HepG2 (cell line): ENCODE data around the gene RAE1. TPM values are rescaled to one million over a fixed set of nuclear protein-coding genes. Genes with fewer than 3 reads are reported as not detected.

Source experiments
- DNMT1 ChIP-seq: sonication (generic); formaldehyde crosslinking; IDR thresholded peaks from 2 replicates; pipeline ENCODE4 v1.5.1; 2020; ENCODE audit warnings: mild to moderate bottlenecking, missing genetic modification reagents
- ELF4 ChIP-seq: sonication (generic); formaldehyde crosslinking; IDR thresholded peaks from 2 replicates; pipeline ENCODE4 v1.5.0; 2020; ENCODE audit warnings: missing genetic modification reagents, mild to moderate bottlenecking, moderate library complexity, borderline replicate concordance
- ETV5 ChIP-seq: IDR thresholded peaks from 2 replicates; pipeline ENCODE4 v1.6.1; 2018; ENCODE audit warnings: missing biosample characterization, missing genetic modification reagents, inconsistent platforms, borderline replicate concordance
- GMEB1 ChIP-seq: sonication (generic); formaldehyde crosslinking; IDR thresholded peaks from 2 replicates; pipeline ENCODE4 v1.5.1; 2020; ENCODE audit warnings: missing genetic modification reagents, mild to moderate bottlenecking, borderline replicate concordance
- HNF4A ChIP-seq: sonication (generic); formaldehyde crosslinking; IDR thresholded peaks from 2 replicates; pipeline ENCODE4 v1.4.0; 2020; ENCODE audit warnings: missing genetic modification reagents
- MAFK ChIP-seq, 2 experiments: IDR thresholded peaks in 1 of 2; conservative IDR thresholded peaks in 1 of 2; 2 replicates each; pipeline ENCODE4 v1.6.1; 2011; ENCODE audit warnings: improper control_type of control experiment in 2 of 2, low read length in 2 of 2
- NFIB ChIP-seq: sonication (generic); formaldehyde crosslinking; IDR thresholded peaks from 2 replicates; pipeline ENCODE4 v1.9.0; 2021; ENCODE audit warnings: missing genetic modification reagents, mild to moderate bottlenecking, borderline replicate concordance
- PRDM4 ChIP-seq: sonication (generic); formaldehyde crosslinking; IDR thresholded peaks from 2 replicates; pipeline ENCODE4 v1.9.0; 2021; ENCODE audit warnings: missing genetic modification reagents, borderline replicate concordance
- RAD51 ChIP-seq: fragments of 450-650 bp; IDR thresholded peaks from 2 replicates; pipeline ENCODE4 v1.6.1; 2016; ENCODE audit warnings: borderline replicate concordance
- RFXANK ChIP-seq: IDR thresholded peaks from 2 replicates; pipeline ENCODE4 v1.6.1; 2016
- RFXAP ChIP-seq: sonication (generic); formaldehyde crosslinking; IDR thresholded peaks from 2 replicates; pipeline ENCODE4 v1.4.0; 2020; ENCODE audit warnings: missing genetic modification reagents, borderline replicate concordance
- TCF12 ChIP-seq, 2 experiments: fragments of 450-650 bp in 1 of 2; sonication (generic) in 1 of 2; formaldehyde crosslinking in 1 of 2; IDR thresholded peaks; 2 replicates each; pipeline versions ENCODE4 v1.6.1 to v1.8.0; 2017 to 2022; ENCODE audit warnings: antibody characterized with exemption in 1 of 2, mild to moderate bottlenecking in 1 of 2, missing genetic modification reagents in 1 of 2, moderate library complexity in 1 of 2
- XBP1 ChIP-seq: sonication (generic); formaldehyde crosslinking; IDR thresholded peaks from 2 replicates; pipeline ENCODE4 v1.5.0; 2020; ENCODE audit warnings: missing genetic modification reagents
- ZBTB49 ChIP-seq: sonication (generic); formaldehyde crosslinking; IDR thresholded peaks from 2 replicates; pipeline ENCODE4 v1.4.0; 2020; ENCODE audit warnings: missing genetic modification reagents, borderline replicate concordance
- ZNF160 ChIP-seq: sonication (generic); formaldehyde crosslinking; IDR thresholded peaks from 2 replicates; pipeline ENCODE4 v1.8.0; 2022; ENCODE audit warnings: mild to moderate bottlenecking, inconsistent platforms, missing genetic modification reagents
- ZNF34 ChIP-seq: sonication (generic); formaldehyde crosslinking; IDR thresholded peaks from 2 replicates; pipeline ENCODE4 v1.4.0; 2020; ENCODE audit warnings: mild to moderate bottlenecking, missing genetic modification reagents, borderline replicate concordance
- polyA plus RNA-seq, 8 experiments: library from polyadenylated mRNA; depleted of rRNA in 3 of 8; stranded (reverse) in 7 of 8; unstranded in 1 of 8; fragments of >200 nt; fragmentation: Illumina TruSeq in 4 of 8; extraction: Trizol in 4 of 8; gene quantifications; 2 replicates each; pipeline versions ENCODE4 v1.2.1 to v1.2.3, GENCODE V29; 2011 to 2016; ENCODE audit warnings: low read depth in 4 of 8, missing spikeins in 1 of 8, mixed read lengths in 1 of 8; ENCODE audit not compliant: insufficient read depth in 1 of 8
- total RNA-seq, 5 experiments: library from RNA; depleted of rRNA; stranded (reverse); fragments of >200 nt; fragmentation: Illumina TruSeq; extraction: Trizol; gene quantifications; 2 replicates each; pipeline ENCODE4 v1.2.3, GENCODE V29; 2016; ENCODE audit warnings: low read depth in 1 of 5
- TF ChIP-seq, protein P1 (sequence below): sonication (generic); formaldehyde crosslinking; conservative IDR thresholded peaks from 2 replicates; pipeline ENCODE4 v1.8.0; 2022; ENCODE audit warnings: low read depth, missing genetic modification reagents
- TF ChIP-seq, protein P2 (sequence below): sonication (generic); formaldehyde crosslinking; conservative IDR thresholded peaks from 2 replicates; pipeline ENCODE4 v1.4.0; 2020; ENCODE audit warnings: missing genetic modification reagents

Gene RAE1
- total and polyA plus RNA-seq, 2 of the 13 experiments (the other 11 are each of a cell fraction or from before 2014, with no cell fraction given), result 36.1 to 72.9 TPM

GRCh38 chr20:57390604-57391438 lies 39.8 kb downstream of the RAE1 start, which contains the start of gene RBM38 (continued):
- no peak for TF ChIP-seq DNMT1 (CRISPR knock-in tag)
- TF ChIP-seq MAFK (conservative IDR thresholded peaks at IDR 0.05 in 1 of 2, IDR thresholded peaks at IDR 0.05 in 1 of 2; ENCODE audit: low read length in 2 of 2), result no peak
- no peak for TF ChIP-seq NFIB (CRISPR knock-in tag)
- TF ChIP-seq GMEB1 (CRISPR knock-in tag), result no peak; the same call in 1 of the 2 replicates
- TF ChIP-seq, protein P1, sequence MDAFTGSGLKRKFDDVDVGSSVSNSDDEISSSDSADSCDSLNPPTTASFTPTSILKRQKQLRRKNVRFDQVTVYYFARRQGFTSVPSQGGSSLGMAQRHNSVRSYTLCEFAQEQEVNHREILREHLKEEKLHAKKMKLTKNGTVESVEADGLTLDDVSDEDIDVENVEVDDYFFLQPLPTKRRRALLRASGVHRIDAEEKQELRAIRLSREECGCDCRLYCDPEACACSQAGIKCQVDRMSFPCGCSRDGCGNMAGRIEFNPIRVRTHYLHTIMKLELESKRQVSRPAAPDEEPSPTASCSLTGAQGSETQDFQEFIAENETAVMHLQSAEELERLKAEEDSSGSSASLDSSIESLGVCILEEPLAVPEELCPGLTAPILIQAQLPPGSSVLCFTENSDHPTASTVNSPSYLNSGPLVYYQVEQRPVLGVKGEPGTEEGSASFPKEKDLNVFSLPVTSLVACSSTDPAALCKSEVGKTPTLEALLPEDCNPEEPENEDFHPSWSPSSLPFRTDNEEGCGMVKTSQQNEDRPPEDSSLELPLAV (CRISPR knock-in tag), result no peak
- no peak for TF ChIP-seq ZNF34 (CRISPR knock-in tag)
- TF ChIP-seq ELF4 (CRISPR knock-in tag), result no peak
- no peak for TF ChIP-seq RAD51
- TF ChIP-seq, protein P2, sequence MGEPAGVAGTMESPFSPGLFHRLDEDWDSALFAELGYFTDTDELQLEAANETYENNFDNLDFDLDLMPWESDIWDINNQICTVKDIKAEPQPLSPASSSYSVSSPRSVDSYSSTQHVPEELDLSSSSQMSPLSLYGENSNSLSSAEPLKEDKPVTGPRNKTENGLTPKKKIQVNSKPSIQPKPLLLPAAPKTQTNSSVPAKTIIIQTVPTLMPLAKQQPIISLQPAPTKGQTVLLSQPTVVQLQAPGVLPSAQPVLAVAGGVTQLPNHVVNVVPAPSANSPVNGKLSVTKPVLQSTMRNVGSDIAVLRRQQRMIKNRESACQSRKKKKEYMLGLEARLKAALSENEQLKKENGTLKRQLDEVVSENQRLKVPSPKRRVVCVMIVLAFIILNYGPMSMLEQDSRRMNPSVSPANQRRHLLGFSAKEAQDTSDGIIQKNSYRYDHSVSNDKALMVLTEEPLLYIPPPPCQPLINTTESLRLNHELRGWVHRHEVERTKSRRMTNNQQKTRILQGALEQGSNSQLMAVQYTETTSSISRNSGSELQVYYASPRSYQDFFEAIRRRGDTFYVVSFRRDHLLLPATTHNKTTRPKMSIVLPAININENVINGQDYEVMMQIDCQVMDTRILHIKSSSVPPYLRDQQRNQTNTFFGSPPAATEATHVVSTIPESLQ, result no peak
- no peak for TF ChIP-seq HNF4A (CRISPR knock-in tag)
- peak; percentile 70; the same call in 1 of the 2 replicates for TF ChIP-seq ZNF160 (CRISPR knock-in tag)
- TF ChIP-seq ETV5 (CRISPR knock-in tag), result no peak
- TF ChIP-seq RFXANK (CRISPR knock-in tag), result no peak
- TF ChIP-seq XBP1 (CRISPR knock-in tag), result no peak
- TF ChIP-seq PRDM4 (CRISPR knock-in tag), result no peak
- no peak for TF ChIP-seq TCF12 (IDR thresholded peaks at IDR 0.05)
- TF ChIP-seq TCF12 (CRISPR knock-in tag; IDR thresholded peaks at IDR 0.05), result no peak; the same call in 1 of the 2 replicates
- TF ChIP-seq RFXAP, result peak; percentile 57; the same call in 1 of the 2 replicates
- no peak for TF ChIP-seq ZBTB49 (CRISPR knock-in tag)
